Measurements from ENCODE around the gene ZNF335. TPM values are rescaled to one million over a fixed set of nuclear protein-coding genes. Genes with fewer than 3 reads are reported as not detected.
"Not testable (repeated sequence)": the region's sequence is repeated elsewhere in the genome, so short reads cannot be mapped to it uniquely, and the experiment has no call there.

ZNF335 gene
- total RNA-seq, 1 donor from 2014 or later, result 13.7 TPM

DNA sequence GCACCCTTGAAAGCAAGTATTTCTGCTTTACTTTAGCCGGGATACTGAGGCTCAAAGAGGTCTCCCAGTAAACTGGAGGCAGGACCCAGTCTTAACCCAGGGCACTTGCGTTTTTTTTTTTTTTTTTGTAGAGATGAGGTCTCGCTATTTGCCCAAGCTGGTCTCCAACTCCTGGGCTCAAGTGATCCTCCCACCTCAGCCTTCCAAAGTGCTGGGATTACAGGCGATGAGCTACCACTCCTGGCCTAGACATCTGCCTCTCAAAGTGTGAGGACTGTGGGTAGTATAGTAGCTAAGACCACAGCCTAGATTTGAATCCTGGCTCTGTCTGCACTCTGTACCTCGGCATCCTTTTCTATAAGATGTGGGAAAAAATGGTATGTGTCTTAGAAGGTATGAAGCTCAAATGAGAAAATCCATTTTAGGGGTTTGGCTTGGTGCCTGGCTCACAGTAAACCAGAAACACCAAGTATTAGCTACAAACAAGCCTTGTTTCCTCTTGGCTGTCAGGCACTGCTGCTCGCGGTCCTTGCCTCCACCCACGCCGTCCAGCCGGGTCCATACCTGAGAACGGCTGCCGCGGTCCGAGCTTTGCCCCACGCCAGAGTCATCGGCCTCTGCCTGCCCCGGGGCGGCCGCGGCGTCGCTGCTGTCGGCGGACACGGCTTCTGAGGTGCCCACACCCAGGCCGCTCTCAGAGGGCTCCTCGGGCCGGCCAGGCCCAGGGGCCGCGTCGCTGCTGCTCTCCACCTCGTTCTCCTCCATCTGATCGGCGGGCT lies 1.2 kb downstream of the ZNF335 start:
- peak; percentile 37 for DNase-seq (ENCODE audit: low spot score)

DNA sequence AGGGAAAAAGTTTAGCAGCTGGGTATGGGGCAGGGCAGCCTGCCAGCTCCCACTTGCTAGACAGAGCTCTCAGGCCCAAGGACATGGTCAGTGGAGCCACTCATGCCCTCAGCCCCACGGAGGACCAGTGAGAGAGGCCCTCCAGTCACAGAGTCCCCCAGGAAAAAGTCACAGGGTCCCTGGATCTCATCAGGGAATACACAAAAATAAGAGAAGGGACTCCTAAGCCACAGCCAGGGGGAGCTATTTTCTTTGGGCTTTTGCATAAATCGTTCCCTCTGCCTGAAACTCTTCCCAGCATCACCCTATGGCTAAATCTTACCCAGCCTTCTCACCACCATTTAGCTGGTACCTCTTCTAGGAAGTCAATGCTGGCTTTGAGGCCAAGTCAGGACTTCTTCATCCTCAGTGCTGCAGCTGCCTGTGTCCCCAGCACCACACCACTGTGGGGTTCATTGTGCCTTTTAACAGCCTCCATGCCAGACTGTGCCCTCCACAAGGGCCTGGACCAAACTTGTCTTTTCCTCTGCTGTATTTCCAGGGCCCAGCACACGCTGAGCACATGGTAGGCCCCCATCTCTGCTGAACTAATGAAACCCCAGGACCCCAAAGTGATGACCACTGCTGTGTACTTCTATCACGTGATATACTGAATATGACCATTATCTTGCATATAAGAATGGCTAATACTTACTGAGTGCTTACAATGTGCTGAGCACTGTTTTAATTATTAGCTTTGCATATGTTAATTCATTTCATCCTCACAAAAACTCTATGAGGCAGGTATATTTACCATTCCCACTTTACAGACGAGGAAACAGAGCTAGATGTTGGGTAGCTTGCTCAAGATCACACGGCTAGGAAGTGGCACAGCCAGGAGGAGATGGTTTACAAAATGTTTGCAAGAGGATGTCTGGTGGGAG lies 2.0 kb downstream of the ZNF335 start:
- peak; percentile 39 for DNase-seq (ENCODE audit: low spot score)

DNA sequence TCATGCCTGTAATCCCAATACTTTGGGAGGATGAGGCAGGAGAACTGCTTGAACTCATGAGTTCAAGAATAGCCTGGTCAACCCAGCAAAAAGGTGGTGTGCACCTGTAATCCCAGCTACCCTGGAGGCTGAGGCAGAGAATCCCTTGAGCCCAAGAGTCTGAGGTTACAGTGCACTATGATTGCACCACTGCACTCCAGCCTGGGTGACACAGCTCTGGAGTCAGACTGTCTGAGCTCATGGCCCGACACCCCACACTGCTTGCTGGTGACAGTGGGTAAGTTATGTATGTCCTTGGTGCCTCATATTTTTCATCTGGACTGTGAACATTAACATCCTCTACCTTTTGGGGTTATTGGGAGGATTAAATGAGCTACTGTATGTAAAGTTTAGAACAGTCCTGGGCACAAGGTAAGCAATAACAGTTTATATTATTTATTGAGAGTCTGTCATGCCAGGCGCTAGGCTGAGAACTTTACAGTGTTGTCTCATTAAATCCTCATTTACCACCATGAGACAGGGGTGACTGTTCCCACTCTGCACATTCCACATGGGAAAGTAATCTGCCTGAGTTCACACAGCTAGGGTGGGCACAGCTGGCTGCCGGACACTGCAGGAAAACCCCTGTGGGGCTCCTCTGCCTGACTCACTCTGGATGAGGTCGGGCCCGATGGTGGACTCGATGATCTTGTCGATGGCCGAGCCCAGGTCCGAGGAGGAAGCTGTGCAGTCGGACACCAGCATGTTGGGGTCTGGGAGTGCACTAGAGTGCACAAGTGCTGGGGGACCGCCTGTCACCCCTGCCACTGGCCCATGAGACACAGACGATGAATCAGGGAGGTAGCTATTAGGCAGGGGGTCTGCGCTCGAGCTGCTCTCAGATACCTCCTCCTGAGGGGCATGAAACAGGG lies 2.9 kb downstream of the ZNF335 start:
- DNase-seq (ENCODE audit: low spot score), result no peak

DNA sequence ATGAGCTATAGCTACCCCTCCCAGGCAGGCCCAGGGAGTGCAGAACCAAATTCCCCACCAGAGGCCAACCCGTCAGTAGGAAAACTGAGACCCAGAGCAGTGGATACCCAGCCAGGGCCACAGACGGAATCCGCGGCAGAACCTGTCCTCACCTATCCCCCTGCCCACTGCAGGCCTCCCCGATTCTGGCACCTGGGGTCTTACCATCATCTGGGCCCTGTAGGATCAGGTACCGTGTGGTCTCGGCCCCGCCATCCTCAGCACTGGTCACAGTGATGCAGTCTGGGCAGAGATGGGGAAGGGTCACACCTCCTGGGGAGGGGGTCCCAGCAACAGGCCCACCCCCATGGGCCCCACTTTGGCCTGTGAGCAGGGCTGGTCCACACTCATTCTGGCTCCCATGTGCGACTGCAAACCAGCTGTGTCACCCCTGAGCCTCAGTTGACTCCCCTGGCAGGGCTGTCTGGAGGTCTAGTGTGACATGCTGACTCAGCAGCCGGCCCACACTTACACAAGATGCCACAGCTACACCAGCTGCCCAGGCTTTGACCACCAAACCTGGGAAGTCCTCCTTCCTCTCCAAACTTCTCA lies 3.8 kb downstream of the ZNF335 start:
- DNase-seq (ENCODE audit: low spot score), result no peak

DNA sequence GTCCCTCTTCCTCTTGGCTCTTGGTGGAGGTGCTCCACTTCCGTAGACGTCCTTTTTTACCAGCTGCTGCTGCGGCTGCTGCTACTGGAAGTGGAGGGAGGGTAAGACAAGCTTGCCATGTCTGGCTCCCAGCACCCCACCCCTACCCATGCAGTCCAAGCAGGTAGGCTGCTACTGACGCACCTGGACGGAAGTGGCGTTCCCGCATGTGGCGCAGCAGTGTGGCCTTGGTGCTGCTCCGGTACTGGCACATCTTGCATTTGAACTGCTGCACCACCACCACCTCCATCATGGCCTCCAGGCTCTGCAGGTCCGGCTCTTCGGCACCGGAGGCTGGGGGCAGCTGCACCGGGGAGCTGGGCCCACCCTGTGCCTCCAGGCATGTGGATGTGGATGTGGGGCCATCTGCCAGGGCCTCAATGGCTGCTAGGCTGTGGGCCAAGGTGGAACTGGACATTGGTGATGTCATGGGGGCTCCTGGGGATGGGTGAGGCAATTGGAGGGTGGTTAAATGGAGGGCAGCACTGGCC lies 4.4 kb downstream of the ZNF335 start:
- DNase-seq (ENCODE audit: low spot score), result no peak

DNA sequence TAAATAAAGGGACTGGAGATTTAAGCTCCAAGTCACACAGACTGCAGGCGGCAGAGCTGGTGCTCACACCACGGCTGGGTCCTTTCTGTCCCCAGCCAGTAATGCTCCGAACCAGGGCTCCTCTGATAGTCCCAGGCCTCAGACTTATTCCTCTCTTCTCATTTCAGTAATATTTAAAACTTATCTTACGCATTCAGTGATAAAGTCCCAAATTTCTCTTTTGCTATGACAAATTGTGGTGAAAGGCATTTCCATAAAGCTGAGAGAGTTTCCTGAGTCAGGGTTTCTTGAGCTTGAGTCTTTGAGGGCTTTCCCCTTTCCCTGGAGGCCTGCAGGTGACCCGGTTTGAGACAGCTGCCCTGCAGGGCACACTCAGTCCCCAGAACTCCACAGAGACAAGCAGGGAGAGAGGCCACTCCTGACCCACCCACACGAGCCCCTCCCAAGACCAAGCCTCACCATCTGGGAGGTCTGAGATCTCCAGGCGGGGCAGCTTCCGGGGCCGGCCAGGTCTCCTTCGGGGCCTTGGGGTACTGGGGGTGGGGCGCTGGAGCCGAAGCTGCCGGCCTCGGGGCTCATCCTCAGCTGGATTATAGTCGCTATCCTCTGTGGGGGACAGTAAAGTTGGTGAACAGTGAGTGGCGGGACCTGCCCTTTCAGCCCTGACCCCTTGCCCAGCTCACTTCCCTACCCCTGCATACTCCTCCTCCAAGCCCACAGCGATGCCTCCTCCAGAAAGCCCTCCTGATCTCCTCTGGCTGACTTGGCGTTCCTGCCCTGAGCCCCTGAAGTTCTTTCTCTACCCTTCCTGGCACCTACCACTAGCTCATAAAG lies 6.6 kb downstream of the ZNF335 start:
- DNase-seq (ENCODE audit: low spot score), result no peak

DNA sequence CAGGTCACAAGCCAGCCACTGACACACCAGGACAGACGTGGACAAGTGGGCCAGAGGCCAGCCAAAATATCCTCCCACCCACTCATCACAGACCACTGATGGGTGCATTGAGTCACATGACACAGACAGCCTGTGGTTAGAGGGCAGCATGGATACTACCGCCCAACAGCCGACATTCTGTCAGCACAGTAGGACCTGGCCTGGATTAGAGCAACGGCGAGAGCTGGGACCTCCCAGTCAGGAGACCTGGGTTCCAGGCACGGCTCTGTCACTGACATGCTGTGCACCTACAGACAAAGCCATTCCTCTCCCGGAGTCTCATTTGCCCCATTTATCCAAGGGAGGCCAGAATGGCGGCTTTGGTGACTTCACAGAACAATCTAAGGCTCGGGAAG lies 8.0 kb downstream of the ZNF335 start:
- no peak for DNase-seq (ENCODE audit: low spot score)

DNA sequence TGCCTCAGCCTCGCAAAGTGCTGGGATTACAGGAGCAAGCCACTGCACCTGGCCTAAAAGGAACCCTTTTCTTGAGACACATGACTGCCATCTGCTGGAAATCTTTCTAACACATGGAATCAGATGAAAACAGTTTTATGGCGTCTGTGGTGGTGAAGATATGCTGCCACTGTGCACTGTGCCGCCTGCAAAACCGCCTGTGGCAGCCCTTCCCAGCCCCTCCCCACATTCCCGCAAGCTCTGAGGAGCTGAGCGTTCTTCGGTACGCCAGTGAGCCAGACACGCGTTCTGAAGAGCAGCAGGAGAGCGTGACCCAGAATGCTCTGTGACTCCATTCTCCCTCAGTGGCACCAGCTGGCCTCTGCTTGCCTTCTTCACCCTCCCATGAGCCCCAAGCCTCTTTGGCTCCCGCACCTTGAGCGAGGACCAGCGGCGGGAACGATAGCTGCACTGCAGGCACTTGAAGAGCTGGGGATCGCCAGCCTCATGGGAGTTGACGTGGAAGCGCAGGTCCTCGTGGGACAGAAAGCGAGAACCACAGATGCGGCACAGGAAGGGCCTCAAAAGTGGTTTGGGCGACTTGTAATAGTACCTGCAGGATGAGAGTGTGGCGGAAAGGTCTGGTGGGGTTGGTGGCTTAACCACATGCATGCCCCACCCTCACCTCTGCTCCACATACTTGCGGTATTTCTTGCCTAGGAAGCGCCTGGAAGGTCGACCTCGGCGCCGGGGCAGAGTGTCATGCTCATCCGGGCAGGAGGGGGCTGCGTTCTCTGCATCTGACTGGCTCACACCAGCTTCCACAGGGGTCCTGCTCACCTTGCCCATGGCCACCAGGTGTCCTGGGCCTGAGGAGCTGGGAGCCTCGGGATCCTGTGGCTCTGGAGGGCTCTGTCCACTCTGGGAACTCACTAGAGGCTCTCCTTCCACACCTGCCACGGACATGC lies 8.7 kb downstream of the ZNF335 start:
- peak; percentile 47 for DNase-seq (ENCODE audit: low spot score)

DNA sequence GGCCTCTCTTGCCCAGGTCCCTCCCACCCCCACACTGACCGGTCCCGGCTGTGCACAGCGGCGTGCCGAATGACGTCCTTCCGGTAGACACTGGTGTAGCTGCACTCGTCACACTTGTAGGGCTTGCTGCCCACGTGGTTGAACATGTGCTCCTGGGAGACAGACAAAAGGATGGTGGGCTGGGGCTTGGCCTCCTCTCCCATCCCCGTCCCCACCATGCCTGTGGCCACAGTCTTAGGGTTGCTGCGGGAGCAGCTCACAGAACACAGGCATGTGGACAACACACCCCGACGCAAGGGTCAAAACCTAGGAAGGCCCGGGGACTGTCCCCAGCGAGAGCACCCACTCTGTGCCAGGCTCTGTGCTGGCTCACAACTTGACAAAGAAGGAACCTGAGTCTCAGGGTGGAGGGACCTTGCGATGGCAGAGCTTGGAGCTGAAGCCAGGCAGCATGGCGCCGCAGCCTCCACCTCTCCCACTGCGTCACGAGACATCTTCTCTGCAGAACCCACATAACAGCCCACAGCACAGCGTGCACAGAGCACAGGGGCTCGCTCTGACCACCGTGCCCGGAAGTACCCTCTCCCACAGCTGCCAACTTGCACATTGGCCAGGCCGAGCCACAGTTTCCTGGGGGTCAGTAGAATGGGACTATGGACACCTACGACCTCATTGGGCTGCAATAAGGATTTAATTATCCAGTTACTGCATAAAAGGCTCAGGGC lies 9.8 kb downstream of the ZNF335 start:
- no peak for DNase-seq (ENCODE audit: low spot score)

DNA sequence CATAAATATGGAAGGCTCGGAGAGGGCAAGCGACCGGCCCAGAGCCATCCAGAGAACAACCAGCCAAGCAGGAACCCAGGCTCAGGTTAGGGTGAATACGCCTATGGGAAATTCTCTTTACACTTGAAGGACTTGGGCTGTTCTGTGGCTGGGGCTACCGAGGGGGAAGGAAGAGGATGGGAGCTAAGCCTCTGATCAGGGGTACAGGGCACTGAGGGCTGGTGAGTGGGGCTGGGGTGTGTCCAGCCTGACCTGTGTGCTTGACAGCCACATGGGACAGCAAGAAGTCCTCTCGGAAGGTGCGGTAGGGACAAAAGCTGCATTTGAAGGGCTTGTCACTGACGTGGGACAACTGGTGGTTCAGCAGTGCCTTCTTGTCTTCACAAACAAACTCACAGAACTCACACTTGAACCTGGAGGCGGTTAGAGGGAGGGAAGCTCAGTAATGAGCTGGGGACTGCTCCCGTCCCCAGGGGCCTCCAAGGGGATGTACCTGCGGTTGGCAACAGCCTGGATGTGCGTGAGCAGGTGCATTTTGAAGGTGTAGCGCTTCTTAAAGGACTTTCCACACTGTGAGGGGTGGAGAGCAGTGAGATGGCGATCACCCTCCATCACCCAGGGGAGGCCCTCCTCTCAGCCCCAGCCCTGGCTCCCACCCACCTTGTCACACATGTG lies 11.9 kb downstream of the ZNF335 start:
- no peak for DNase-seq (ENCODE audit: low spot score)

DNA sequence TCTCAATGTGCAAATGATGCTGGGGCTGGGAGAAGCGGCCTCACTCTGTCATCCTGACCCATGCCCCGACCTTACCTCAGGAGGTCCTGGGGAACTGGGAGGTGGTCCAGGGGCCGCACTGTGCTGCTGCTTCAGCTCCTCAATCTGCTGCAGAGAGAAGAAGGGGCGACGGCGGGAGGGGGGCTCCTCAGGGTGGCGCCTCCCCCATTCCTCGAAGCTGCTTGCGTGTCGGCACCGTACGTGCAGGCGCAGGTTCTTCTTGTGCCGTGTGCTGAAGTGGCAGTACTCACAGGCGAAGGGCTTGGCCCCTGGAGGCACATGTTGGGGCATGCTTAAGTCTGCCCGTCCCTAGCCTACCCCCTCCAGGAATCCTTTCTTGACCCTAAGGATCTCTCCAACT lies 12.9 kb downstream of the ZNF335 start:
- no peak for DNase-seq (ENCODE audit: low spot score)

DNA sequence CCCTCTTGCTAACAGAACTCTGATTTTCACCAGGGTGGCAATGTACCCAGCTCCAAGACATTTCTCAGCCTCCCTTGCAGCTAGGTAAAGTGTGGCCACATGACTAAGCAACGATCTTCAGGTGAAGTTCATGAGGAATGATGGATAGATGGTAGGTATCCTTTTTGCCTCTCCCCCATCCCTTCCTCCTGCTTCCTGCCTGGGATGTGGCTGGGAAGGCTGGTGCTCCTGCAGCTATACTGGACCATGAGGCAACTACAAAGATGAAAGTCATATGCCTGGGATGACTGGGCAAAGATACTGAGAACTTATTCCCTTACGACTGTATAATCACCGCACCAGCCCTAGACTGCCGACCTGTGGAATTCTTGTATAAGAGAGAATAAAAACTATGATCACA lies 13.4 kb downstream of the ZNF335 start:
- no peak for DNase-seq (ENCODE audit: low spot score)

DNA sequence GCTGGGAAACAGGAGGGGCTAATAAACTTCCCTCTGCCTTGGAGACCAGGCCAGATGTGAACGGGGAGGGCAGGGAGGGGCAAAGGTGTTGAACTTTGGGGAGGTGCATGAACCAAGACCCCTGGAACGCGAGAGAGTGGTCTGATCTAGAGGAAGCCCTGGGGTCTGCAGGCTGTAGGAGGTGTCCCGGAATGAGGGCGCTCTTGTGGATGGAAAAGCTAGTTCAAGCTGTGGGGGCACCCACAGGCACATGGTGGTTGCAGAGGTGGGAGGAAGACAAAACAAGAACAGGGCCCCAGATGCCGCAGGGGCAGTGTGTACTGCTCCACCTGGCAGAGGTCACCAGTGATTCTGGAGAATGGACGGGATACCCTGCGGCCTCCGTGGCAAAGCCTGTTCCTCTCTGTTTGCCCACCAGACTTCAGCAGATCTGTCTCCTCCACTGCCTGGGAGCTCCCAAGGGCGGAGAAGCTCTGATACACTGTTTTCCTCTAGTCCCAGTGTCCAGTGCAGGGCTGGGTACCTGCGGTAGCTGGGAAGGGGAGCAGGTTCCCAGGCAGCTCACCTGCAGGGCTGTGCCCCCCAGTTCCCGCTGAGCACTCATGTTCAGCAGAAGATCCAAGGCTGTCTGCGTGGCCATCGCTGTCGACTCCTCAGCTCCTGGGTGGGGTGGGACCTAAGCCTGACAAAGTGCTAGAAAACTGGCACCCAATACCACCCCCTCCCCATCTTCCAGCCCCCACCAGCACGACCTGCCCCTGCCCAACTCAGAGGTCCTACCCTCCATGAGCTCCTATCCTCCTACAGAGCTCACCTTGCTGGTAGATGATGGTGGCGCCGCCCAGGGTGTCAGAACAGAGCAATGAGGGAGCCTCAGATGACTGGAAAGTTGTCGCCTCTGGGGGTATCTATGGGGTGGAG lies 14.7 kb downstream of the ZNF335 start:
- DNase-seq (ENCODE audit: low spot score), result no peak

DNA sequence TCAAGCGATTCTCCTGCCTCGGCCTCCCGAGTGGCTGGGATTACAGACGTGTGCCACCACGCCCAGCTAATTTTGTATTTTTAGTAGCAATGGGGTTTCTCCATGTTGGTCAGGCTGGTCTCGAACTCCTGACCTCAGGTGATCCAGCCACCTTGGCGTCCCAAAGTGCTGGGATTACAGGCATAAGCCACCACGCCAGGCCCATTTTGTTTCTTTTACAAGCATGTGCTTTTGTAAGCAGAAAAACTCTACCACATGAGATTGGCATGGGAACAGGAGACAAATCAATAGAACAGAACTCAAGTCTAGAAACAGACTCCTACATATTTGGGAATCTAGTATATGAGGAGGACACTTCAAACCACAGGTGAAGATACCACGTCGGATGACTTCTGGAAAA lies 15.7 kb downstream of the ZNF335 start:
- not testable (repeated sequence) for DNase-seq (ENCODE audit: low spot score)

DNA sequence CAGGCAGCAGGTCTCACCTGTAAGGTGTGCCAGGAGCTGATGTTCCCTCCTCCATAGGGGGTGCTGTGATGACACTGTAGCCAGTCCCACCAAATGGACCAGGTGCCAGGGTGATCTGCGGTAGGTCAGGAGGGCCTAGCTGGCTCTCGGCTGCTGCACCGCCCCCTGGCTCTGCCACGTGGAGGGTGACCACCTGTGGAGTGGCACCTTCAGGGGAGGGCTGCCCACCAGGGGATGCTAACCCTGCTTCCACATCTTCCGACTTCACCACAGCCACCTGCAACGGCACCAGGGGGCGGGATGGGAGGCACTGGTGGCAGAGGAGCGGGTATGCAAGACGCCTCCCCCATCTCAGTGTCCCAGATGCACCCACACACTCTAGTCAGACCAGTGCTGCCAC lies 18.3 kb downstream of the ZNF335 start:
- no peak for DNase-seq (ENCODE audit: low spot score)

DNA sequence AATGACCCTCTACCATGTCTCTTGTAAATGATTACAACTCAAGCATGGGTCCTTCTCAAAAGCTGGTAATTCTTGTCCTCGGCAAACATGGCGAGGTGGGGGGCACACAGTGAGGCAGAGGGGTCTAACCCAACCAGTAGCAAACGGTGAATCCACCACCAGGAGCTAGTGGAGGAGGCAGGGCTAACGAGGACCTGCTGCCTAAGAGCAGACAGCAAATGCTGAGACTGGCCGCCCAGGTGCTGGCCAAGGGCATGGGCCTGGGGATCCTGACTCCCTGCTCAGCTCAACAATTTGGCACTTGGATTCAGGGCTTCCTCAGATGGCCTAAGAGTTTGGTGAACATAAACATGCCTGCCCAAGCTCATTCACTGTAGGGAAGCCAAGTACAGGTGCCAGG lies 19.1 kb downstream of the ZNF335 start:
- no peak for DNase-seq (ENCODE audit: low spot score)

Measured in umbilical cord (tissue), 2 donors.